ENCODE measurements around the gene KLF9.

Gene KLF9

DNA sequence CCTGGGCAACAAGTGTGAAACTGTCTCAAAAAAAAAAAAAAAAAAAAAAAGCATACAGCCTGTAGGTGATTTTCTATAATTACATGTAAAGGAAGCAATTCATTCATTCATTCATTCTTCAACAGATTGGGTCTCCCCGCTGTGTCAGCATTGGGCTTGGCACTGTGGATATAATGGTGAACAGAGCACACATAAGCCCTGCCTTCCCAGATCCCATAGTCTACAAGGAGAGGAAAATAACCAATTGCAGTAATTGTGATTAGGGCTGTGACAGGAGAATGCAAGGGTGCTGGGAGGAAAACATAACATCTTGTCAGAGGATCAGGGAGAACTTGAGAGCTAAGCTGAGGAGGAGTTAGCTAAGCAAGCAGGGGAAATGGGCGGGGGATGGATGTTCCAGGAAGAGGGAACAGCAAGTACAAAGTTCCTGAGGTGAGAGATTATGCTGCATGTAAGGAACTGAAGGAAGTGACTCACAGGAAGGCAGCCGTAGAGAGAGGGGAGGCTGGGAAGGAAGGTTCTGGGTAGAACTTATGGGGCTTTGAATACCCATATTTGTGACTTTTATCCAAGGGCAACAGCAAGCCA is 24.0 kb upstream of the KLF9 start:
- peak overlapping the region; percentile 20; the same call in 1 of the 2 replicates for H3K27ac ChIP-seq
- no peak for TF ChIP-seq ZFX (IDR thresholded peaks at IDR 0.05)
- TF ChIP-seq, protein P1, sequence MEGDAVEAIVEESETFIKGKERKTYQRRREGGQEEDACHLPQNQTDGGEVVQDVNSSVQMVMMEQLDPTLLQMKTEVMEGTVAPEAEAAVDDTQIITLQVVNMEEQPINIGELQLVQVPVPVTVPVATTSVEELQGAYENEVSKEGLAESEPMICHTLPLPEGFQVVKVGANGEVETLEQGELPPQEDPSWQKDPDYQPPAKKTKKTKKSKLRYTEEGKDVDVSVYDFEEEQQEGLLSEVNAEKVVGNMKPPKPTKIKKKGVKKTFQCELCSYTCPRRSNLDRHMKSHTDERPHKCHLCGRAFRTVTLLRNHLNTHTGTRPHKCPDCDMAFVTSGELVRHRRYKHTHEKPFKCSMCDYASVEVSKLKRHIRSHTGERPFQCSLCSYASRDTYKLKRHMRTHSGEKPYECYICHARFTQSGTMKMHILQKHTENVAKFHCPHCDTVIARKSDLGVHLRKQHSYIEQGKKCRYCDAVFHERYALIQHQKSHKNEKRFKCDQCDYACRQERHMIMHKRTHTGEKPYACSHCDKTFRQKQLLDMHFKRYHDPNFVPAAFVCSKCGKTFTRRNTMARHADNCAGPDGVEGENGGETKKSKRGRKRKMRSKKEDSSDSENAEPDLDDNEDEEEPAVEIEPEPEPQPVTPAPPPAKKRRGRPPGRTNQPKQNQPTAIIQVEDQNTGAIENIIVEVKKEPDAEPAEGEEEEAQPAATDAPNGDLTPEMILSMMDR (conservative IDR thresholded peaks at IDR 0.05) = no peak

DNA sequence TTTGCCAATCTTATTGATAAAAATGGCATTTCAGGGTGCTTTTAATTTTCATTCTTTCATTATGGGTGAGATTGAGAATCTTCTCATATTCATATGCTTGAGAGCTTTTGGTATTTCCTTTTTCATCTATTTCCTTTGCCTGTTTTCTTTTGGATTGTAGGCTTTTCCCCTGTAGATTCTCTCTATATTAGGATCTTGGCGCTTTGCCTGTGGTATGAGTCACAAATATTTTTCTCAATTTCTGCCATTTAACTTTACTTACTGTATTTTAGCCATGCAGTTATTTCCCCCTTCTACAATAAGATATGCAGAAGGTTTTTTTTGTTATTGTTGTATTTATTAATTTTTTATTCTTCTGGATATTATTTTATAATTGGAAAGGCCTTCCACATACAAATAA is 21.5 kb upstream of the KLF9 start:
- no peak overlapping the region for H3K27ac ChIP-seq
- TF ChIP-seq ZFX (IDR thresholded peaks at IDR 0.05) = no peak
- TF ChIP-seq, protein P1 (conservative IDR thresholded peaks at IDR 0.05) = no peak

DNA sequence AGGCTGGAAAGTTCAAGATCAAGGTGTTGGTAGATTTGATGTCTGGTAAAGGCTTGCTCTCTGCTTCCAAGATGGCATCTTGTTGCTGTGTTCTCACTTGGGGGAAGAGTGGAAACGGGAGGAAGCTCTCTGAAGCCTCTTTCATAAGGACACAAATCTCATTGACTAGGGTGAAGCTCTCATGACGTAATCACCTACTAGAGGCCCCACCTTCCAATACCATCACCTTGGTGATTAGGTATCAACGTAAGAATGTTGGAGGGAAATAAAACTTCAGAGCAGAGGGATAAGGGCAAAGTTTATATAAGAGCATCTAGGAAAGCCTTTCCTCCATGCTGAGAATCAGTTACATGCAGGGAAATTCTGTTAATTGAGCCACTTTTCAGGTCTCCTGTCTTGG is 15.4 kb upstream of the KLF9 start:
- TF ChIP-seq ZFX (IDR thresholded peaks at IDR 0.05) = no peak
- TF ChIP-seq, protein P1 (conservative IDR thresholded peaks at IDR 0.05) = no peak
- H3K27ac ChIP-seq = no peak overlapping the region

DNA sequence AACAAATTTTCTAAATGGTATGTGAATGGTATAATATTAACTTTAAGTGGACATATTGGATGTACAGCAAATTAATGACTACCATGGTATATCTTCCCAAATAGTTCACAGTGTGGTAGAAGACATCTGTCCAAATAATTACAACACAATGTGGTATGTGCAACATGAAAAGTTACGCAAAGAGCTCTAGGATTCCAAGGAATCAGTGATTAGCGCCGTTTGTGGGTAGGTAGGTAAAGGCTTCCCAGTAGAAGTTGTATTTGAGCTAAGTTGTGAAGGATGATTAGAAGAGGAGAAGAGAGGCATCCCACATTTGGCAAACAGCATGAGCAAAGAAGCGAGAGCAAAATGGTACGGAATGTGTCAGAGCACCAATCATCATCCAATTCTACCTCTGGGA is 14.3 kb upstream of the KLF9 start:
- H3K27ac ChIP-seq = no peak overlapping the region
- TF ChIP-seq ZFX (IDR thresholded peaks at IDR 0.05) = no peak
- TF ChIP-seq, protein P1 (conservative IDR thresholded peaks at IDR 0.05) = no peak

DNA sequence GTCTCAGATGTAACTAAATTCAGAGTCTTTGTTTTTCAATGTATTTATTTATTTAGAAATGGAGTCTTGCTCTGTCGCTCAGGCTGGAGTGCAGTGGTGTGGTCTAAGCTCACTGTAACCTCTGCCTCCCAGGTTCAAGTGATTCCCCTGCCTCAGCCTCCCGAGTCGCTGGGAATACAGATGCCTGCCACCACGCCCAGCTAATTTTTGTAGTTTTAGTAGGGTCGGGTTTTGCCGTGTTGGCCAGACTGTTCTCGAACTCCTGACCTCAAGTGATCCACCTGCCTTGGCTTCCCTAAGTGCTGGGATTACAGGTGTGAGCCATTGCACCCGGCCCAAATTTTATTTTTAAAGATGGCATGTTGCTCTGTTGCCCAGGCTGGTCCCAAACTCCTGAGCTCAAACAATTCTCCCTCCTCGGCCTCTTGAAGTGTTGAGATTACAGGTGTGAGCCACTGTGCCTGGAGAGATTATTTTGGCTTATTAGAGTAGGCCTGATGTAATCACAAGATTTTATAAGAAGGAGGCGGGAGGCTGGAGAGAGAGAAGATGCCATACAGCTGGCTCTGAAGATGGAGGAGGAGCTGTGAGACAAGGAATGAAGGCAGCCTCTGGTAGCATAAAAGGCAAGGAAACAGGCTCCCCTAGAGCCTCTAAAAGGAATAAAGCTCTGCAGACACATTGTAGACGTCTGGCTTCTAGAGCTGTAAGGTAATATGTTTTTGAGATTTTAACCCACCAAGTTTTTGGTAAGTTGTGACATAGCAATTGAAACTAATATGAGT is 12.9 kb upstream of the KLF9 start:
- TF ChIP-seq, protein P1 (conservative IDR thresholded peaks at IDR 0.05) = no peak
- TF ChIP-seq ZFX (IDR thresholded peaks at IDR 0.05) = no peak
- no peak overlapping the region for H3K27ac ChIP-seq

DNA sequence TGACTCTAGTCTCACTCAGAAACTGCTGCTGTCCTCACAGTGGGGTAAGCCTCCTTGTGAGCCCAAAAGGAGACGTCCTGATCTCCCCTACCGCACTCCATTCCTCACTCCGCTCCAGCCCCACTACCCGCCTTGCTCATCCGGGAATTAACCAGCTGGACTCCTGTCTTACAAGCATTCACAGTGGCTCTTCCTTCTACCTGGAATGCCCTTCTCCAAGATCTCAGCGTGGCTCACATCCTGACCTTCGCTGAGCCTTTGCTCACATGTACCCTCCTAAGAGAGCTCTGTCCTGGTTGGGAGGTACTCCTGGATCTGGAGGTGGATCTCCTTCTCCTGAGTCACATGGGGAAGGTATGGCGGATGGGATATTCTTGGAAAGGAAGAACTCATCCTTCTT is 10.7 kb upstream of the KLF9 start:
- H3K27ac ChIP-seq = no peak overlapping the region
- TF ChIP-seq, protein P1 (conservative IDR thresholded peaks at IDR 0.05) = no peak
- no peak for TF ChIP-seq ZFX (IDR thresholded peaks at IDR 0.05)

DNA sequence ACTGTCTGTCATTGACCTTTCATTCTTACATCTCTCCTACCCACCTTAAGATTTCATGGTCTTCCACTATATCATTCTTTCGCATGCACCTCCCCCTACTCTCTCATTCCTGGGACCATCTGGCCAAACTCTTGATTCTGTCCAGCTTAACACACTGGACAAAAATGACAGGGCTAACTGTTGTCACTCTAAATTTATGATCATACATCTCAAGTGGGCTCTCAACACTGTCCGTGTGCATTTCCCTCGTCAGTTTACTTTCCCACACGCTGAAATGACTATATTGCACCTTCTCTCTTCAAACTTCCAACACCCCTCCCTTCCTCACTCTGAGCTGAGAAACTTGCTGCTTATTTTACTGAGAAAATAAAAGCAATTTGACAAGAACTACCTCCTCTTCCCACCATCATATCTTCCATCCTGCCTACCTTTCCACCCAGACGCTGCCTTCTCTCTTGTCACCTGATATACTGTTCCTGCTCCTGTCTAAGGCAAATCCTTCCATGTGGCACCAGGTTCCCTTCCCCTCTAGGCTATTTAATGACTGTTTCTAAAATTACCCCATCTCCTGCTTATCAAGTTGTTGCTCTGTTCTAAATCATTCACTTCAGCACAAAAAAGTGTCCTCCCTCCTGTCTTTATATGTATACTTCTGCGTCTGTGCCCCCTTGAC is 8.1 kb upstream of the KLF9 start:
- TF ChIP-seq, protein P1 (conservative IDR thresholded peaks at IDR 0.05) = no peak
- no peak for TF ChIP-seq ZFX (IDR thresholded peaks at IDR 0.05)
- no peak overlapping the region for H3K27ac ChIP-seq
